PC-9 (cell line): ENCODE data around the gene TAF1L.

ENCODE experiments used
- CTCF ChIP-seq: fragments of 200-600 bp; sonication (generic); conservative IDR thresholded peaks from 2 replicates; pipeline ENCODE4 v1.6.1; 2017; ENCODE audit warnings: mixed run types, antibody characterized with exemption, mild to moderate bottlenecking, moderate library complexity
- EZH2 ChIP-seq: fragments of 200-600 bp; sonication (generic); IDR thresholded peaks from 2 replicates; pipeline ENCODE4 v1.8.0; 2017; ENCODE audit warnings: antibody characterized with exemption, low read depth

- no peak for TF ChIP-seq CTCF
- no peak for TF ChIP-seq EZH2
These were observed 50.7 kb downstream of the TAF1L start for GRCh38 chr9:32584784-32585183.
